A673 (cell line): Measurements from ENCODE around the gene LRP1. TPM values are rescaled to one million over a fixed set of nuclear protein-coding genes. Genes with fewer than 3 reads are reported as not detected.

Experiments
- BruUV-seq: library from RNA; stranded (reverse); fragments of 400-500 nt; replicated peaks from 2 replicates; lab custom pipeline; 2021; lab: Mats Ljungman, UMichigan
- CTCF ChIA-PET: fragments of 300-600 bp; sonication (Branson Sonifier 250); formaldehyde crosslinking; loops from one replicate; lab custom pipeline; 2022; ENCODE audit warnings: antibody characterized with exemption; lab: Charles Lee
- POLR2A ChIA-PET: fragments of 300-600 bp; sonication (Branson Sonifier 250); formaldehyde crosslinking; loops from one replicate; lab custom pipeline; 2022; ENCODE audit warnings: antibody characterized with exemption; ENCODE audit not compliant: low non-redundant PET; lab: Charles Lee
- DNase-seq: peaks from one replicate; pipeline ENCODE4 v3.0.0-alpha.2; 2015; ENCODE audit warnings: low spot score
- H3K27ac ChIP-seq: fragments of 200-600 bp; sonication (generic); 2 replicates; pipeline ENCODE4 v1.5.1; 2016; ENCODE audit warnings: mixed run types, low read depth, mild to moderate bottlenecking, mixed read lengths, antibody characterized with exemption, low read length; ENCODE audit not compliant: poor library complexity, severe bottlenecking
- H3K27me3 ChIP-seq: fragments of 200-600 bp; sonication (generic); replicated peaks from 2 replicates; pipeline ENCODE4 v1.6.1; 2017; ENCODE audit warnings: mixed run types, low read depth, mild to moderate bottlenecking, mixed read lengths, antibody characterized with exemption, low read length; ENCODE audit not compliant: insufficient read depth, poor library complexity
- H3K36me3 ChIP-seq: fragments of 200-600 bp; sonication (generic); 2 replicates; pipeline ENCODE4 v1.6.1; 2016; ENCODE audit warnings: mixed run types, mild to moderate bottlenecking, mixed read lengths, antibody characterized with exemption, low read length; ENCODE audit not compliant: insufficient read depth, poor library complexity, severe bottlenecking
- H3K4me1 ChIP-seq: fragments of 200-600 bp; sonication (generic); 2 replicates; pipeline ENCODE4 v1.6.1; 2017; ENCODE audit warnings: mixed run types, mild to moderate bottlenecking, mixed read lengths, antibody characterized with exemption, low read length; ENCODE audit not compliant: insufficient read depth, poor library complexity, severe bottlenecking
- H3K4me3 ChIP-seq: fragments of 200-600 bp; sonication (generic); 2 replicates; pipeline ENCODE4 v1.5.1; 2016; ENCODE audit warnings: low read depth, mixed run types, mild to moderate bottlenecking, mixed read lengths, low read length; ENCODE audit not compliant: poor library complexity, severe bottlenecking
- H3K9me3 ChIP-seq: fragments of 200-600 bp; sonication (generic); 2 replicates; pipeline ENCODE4 v1.6.1; 2016; ENCODE audit warnings: mixed run types, low read depth, mild to moderate bottlenecking, mixed read lengths, antibody characterized with exemption, low read length; ENCODE audit not compliant: poor library complexity, severe bottlenecking
- CTCF ChIP-seq: fragments of 300-800, 200-600 bp; sonication (generic); conservative IDR thresholded peaks from 2 replicates; pipeline ENCODE4 v1.5.1; 2017; ENCODE audit warnings: low read depth, mild to moderate bottlenecking, antibody characterized with exemption, low read length, moderate library complexity, mixed read lengths
- EZH2 ChIP-seq: fragments of 200-600 bp; sonication (generic); IDR thresholded peaks from 2 replicates; pipeline ENCODE4 v1.6.1; 2017; ENCODE audit warnings: borderline replicate concordance, low read depth, mild to moderate bottlenecking, mixed read lengths, antibody characterized with exemption, low read length; ENCODE audit not compliant: poor library complexity, severe bottlenecking
- intact Hi-C: fragments of 100-400 bp; cut with micrococcal nuclease; formaldehyde crosslinking; loops from one replicate; pipeline ENCODE4 v1.10.0; 2022; ENCODE audit not compliant: unreplicated experiment
- total RNA-seq: library from RNA; stranded (reverse); gene quantifications from 2 replicates; pipeline ENCODE4 v1.2.3, GENCODE V29; 2021

The LRP1 gene
- total RNA-seq, 1 experiment from 2014 or later: 31.0 TPM

- peaks cover 8% of the 10 kb centered on the region for H3K36me3 ChIP-seq
- CTCF ChIA-PET: no interaction called here
- TF ChIP-seq CTCF (no peak), EZH2 (no peak)
- H3K27ac ChIP-seq: no peak overlapping the region
- no peaks in the 10 kb centered on the region for H3K27me3 ChIP-seq
- BruUV-seq: no TSS peak
- no peaks in the 10 kb centered on the region for H3K9me3 ChIP-seq
- POLR2A ChIA-PET: no interaction called here
- intact Hi-C loops: no loop called here
- no peak overlapping the region for H3K4me3 ChIP-seq
- DNase-seq: no peak
- H3K4me1 ChIP-seq: no peaks in the 10 kb centered on the region
These were observed 49.1 kb downstream of the LRP1 start for GRCh38 chr12:57177354-57177753.

GRCh38 chr12:57178213-57178612, 49.9 kb downstream of the LRP1 start:
- BruUV-seq: no TSS peak
- POLR2A ChIA-PET: no interaction called here
- no peaks in the 10 kb centered on the region for H3K4me1 ChIP-seq

GRCh38 chr12:57179331-57180086, 51.2 kb downstream of the LRP1 start:
- ChIA-PET POLR2A (no interaction called here), CTCF (no interaction called here)
- no peaks in the 10 kb centered on the region for H3K9me3 ChIP-seq
- peaks cover 13% of the 10 kb centered on the region for H3K36me3 ChIP-seq
- no peaks in the 10 kb centered on the region for H3K4me1 ChIP-seq
- H3K4me3 ChIP-seq: no peak overlapping the region
- intact Hi-C loops: loop anchor here (5.0 to 10.0 kb wide), 2 partner anchors 172 to 425 kb away; partner anchors contain the start of genes PRIM1 and ZBTB39
- BruUV-seq: no TSS peak
- no peaks in the 10 kb centered on the region for H3K27me3 ChIP-seq
- TF ChIP-seq EZH2 (no peak), CTCF (no peak)
- DNase-seq: no peak
- no peak overlapping the region for H3K27ac ChIP-seq

More at GRCh38 chr12:57178213-57178612, 49.9 kb downstream of the LRP1 start:
- Histone ChIP-seq H3K9me3 (no peaks in the 10 kb centered on the region), H3K36me3 (peaks cover 8% of the 10 kb centered on the region), H3K27me3 (no peaks in the 10 kb centered on the region), H3K27ac (no peak overlapping the region), H3K4me3 (no peak overlapping the region)
- DNase-seq: no peak
- no peak for TF ChIP-seq EZH2
- TF ChIP-seq CTCF: no peak
- intact Hi-C loops: no loop called here
- CTCF ChIA-PET: no interaction called here
